Subcutaneous abdominal adipose tissue (tissue), 5 donors: ENCODE results near the gene KLK4.

Source experiments
- H3K27ac ChIP-seq: one replicate; pipeline ENCODE4 v1.7.0; 2013; ENCODE audit warnings: low read depth, mild to moderate bottlenecking, inconsistent platforms, low read length, moderate library complexity
- H3K27me3 ChIP-seq, 5 donors: one replicate each; pipeline ENCODE4 v1.7.0; 2013; ENCODE audit warnings: low read length in 5 of 5, inconsistent platforms in 1 of 5; ENCODE audit not compliant: control insufficient read depth in 5 of 5, insufficient read depth in 4 of 5
- H3K36me3 ChIP-seq, 5 donors: one replicate each; pipeline ENCODE4 v1.7.0; 2013; ENCODE audit warnings: low read length in 5 of 5; ENCODE audit not compliant: control insufficient read depth in 5 of 5, insufficient read depth in 5 of 5
- H3K4me1 ChIP-seq, 5 donors: one replicate each; pipeline ENCODE4 v1.7.0; 2013; ENCODE audit warnings: low read length in 5 of 5, mild to moderate bottlenecking in 3 of 5, moderate library complexity in 1 of 5; ENCODE audit not compliant: control insufficient read depth in 5 of 5, insufficient read depth in 5 of 5
- H3K4me3 ChIP-seq, 5 donors: one replicate each; pipeline ENCODE4 v1.7.0; 2013; ENCODE audit warnings: low read length in 5 of 5, low read depth in 1 of 5
- H3K9ac ChIP-seq, 5 donors: one replicate each; pipeline ENCODE4 v1.7.0; 2013; ENCODE audit warnings: low read length in 5 of 5, mild to moderate bottlenecking in 4 of 5, moderate library complexity in 3 of 5
- H3K9me3 ChIP-seq, 5 donors: one replicate each; pipeline ENCODE4 v1.7.0; 2013; ENCODE audit warnings: low read length in 5 of 5; ENCODE audit not compliant: control insufficient read depth in 5 of 5
- donor health status: healthy.
- donor health status: healthy.
- donor health status: healthy.
- donor health status: healthy.
- donor health status: healthy.

Gene KLK4

GRCh38 chr19:50916069-50916468, 4.9 kb upstream of the KLK4 start:
- no peak overlapping the region for H3K4me3 ChIP-seq
- no peaks in the 10 kb centered on the region for H3K4me1 ChIP-seq
- peaks cover 21 to 45% (median 44%) of the 10 kb centered on the region in 5 donors for H3K27me3 ChIP-seq
- H3K36me3 ChIP-seq: no peaks in the 10 kb centered on the region
- H3K27ac ChIP-seq: no peak overlapping the region
- H3K9me3 ChIP-seq: no peaks in the 10 kb centered on the region
- no peak overlapping the region for H3K9ac ChIP-seq

GRCh38 chr19:50912727-50913716, 1.8 kb upstream of the KLK4 start:
- Histone ChIP-seq H3K36me3 (no peaks in the 10 kb centered on the region), H3K9me3 (no peaks in the 10 kb centered on the region), H3K4me1 (peaks cover 0 to 7% (median 4%) of the 10 kb centered on the region in 5 donors), H3K27ac (no peak overlapping the region), H3K27me3 (peaks cover 28 to 67% (median 58%) of the 10 kb centered on the region in 5 donors), H3K9ac (no peak overlapping the region), H3K4me3 (no peak overlapping the region)

GRCh38 chr19:50912102-50912599, 956 bp upstream of the KLK4 start:
- Histone ChIP-seq H3K9me3 (no peaks in the 10 kb centered on the region), H3K27me3 (peaks cover 28 to 69% (median 59%) of the 10 kb centered on the region in 5 donors), H3K9ac (no peak overlapping the region), H3K27ac (no peak overlapping the region), H3K36me3 (no peaks in the 10 kb centered on the region), H3K4me1 (peaks cover 0 to 7% (median 4%) of the 10 kb centered on the region in 5 donors), H3K4me3 (no peak overlapping the region)

- Histone ChIP-seq H3K9me3 (no peaks in the 10 kb centered on the region), H3K36me3 (no peaks in the 10 kb centered on the region), H3K4me3 (no peak overlapping the region), H3K4me1 (peaks cover 0 to 7% (median 4%) of the 10 kb centered on the region in 5 donors), H3K27me3 (peaks cover 28 to 66% (median 56%) of the 10 kb centered on the region in 5 donors), H3K27ac (no peak overlapping the region), H3K9ac (no peak overlapping the region)
Measured at GRCh38 chr19:50910722-50911121, 473 bp downstream of the KLK4 start.

- H3K36me3 ChIP-seq: no peaks in the 10 kb centered on the region
- H3K9me3 ChIP-seq: no peaks in the 10 kb centered on the region
- H3K27me3 ChIP-seq: peaks cover 26 to 66% (median 56%) of the 10 kb centered on the region in 5 donors
- no peak overlapping the region for H3K27ac ChIP-seq
- peaks cover 0 to 7% (median 4%) of the 10 kb centered on the region in 5 donors for H3K4me1 ChIP-seq
- no peak overlapping the region for H3K4me3 ChIP-seq
- no peak overlapping the region for H3K9ac ChIP-seq
Measured at GRCh38 chr19:50909240-50910070, 1.7 kb downstream of the KLK4 start.

- Histone ChIP-seq H3K9ac (no peak overlapping the region), H3K4me1 (peaks cover 0 to 7% (median 4%) of the 10 kb centered on the region in 5 donors), H3K27ac (no peak overlapping the region), H3K27me3 (peaks cover 25 to 66% (median 56%) of the 10 kb centered on the region in 5 donors), H3K4me3 (no peak overlapping the region), H3K9me3 (no peaks in the 10 kb centered on the region), H3K36me3 (no peaks in the 10 kb centered on the region)
Measured at GRCh38 chr19:50908336-50908735, 2.9 kb downstream of the KLK4 start.

GRCh38 chr19:50906217-50906616, 5.0 kb downstream of the KLK4 start:
- Histone ChIP-seq H3K9ac (no peak overlapping the region), H3K4me1 (peaks cover 0 to 7% (median 4%) of the 10 kb centered on the region in 5 donors), H3K4me3 (no peak overlapping the region), H3K9me3 (no peaks in the 10 kb centered on the region), H3K27ac (no peak overlapping the region), H3K36me3 (no peaks in the 10 kb centered on the region), H3K27me3 (peaks cover 14 to 48% (median 42%) of the 10 kb centered on the region in 5 donors)

GRCh38 chr19:50902640-50903039, 8.6 kb downstream of the KLK4 start:
- H3K27me3 ChIP-seq: peaks cover 0 to 19% (median 11%) of the 10 kb centered on the region in 5 donors
- H3K4me1 ChIP-seq: no peaks in the 10 kb centered on the region
- H3K27ac ChIP-seq: no peak overlapping the region
- no peaks in the 10 kb centered on the region for H3K36me3 ChIP-seq
- no peaks in the 10 kb centered on the region for H3K9me3 ChIP-seq
- H3K9ac ChIP-seq: no peak overlapping the region
- no peak overlapping the region for H3K4me3 ChIP-seq

- Histone ChIP-seq H3K27ac (no peak overlapping the region), H3K4me3 (no peak overlapping the region), H3K4me1 (no peaks in the 10 kb centered on the region), H3K27me3 (peaks cover 0 to 13% (median 9%) of the 10 kb centered on the region in 5 donors), H3K9me3 (no peaks in the 10 kb centered on the region), H3K9ac (no peak overlapping the region), H3K36me3 (no peaks in the 10 kb centered on the region)
Measured at GRCh38 chr19:50899569-50899968, 11.6 kb downstream of the KLK4 start.
